Skeletal muscle satellite cell (primary cell): Measurements from ENCODE around the gene IQCN.

ENCODE experiments used
- H3K27me3 ChIP-seq: 2 replicates; pipeline ENCODE4 v1.7.0; 2013; ENCODE audit warnings: low read length; ENCODE audit not compliant: control insufficient read depth, insufficient read depth
- H3K36me3 ChIP-seq: 2 replicates; pipeline ENCODE4 v1.7.0; 2013; ENCODE audit warnings: mild to moderate bottlenecking, control low read depth, low read length; ENCODE audit not compliant: insufficient read depth
- H3K4me1 ChIP-seq: 2 replicates; pipeline ENCODE4 v1.7.0; 2013; ENCODE audit warnings: low read length; ENCODE audit not compliant: control insufficient read depth, insufficient read depth
- H3K4me2 ChIP-seq: 2 replicates; pipeline ENCODE4 v1.7.0; 2013; ENCODE audit warnings: mild to moderate bottlenecking, low read length
- H3K4me3 ChIP-seq: 2 replicates; pipeline ENCODE4 v1.7.0; 2013; ENCODE audit warnings: low read length
- H3K9ac ChIP-seq: 2 replicates; pipeline ENCODE4 v1.7.0; 2013; ENCODE audit warnings: mild to moderate bottlenecking, low read depth, low read length, moderate library complexity
- H3K9me3 ChIP-seq: replicated peaks from 2 replicates; pipeline ENCODE4 v1.7.0; 2013; ENCODE audit warnings: mild to moderate bottlenecking, control low read depth, low read length

The IQCN gene

GRCh38 chr19:18233224-18233825, 40.9 kb downstream of the IQCN start:
- H3K36me3 ChIP-seq = no peaks in the 10 kb centered on the region
- H3K4me2 ChIP-seq = no peak overlapping the region
- H3K27me3 ChIP-seq = peaks cover 42% of the 10 kb centered on the region
- no peaks in the 10 kb centered on the region for H3K4me1 ChIP-seq
- H3K9ac ChIP-seq = no peak overlapping the region
- no peak overlapping the region for H3K4me3 ChIP-seq
- H3K9me3 ChIP-seq = no peaks in the 10 kb centered on the region

- no peak overlapping the region for H3K4me3 ChIP-seq
Measured at GRCh38 chr19:18232540-18233223, 41.6 kb downstream of the IQCN start.

GRCh38 chr19:18231775-18232174, 42.5 kb downstream of the IQCN start:
- Histone ChIP-seq H3K4me3 (no peak overlapping the region), H3K4me2 (no peak overlapping the region), H3K9me3 (no peaks in the 10 kb centered on the region), H3K9ac (no peak overlapping the region), H3K4me1 (no peaks in the 10 kb centered on the region), H3K27me3 (peaks cover 54% of the 10 kb centered on the region), H3K36me3 (no peaks in the 10 kb centered on the region)

More at GRCh38 chr19:18232540-18233223, 41.6 kb downstream of the IQCN start:
- Histone ChIP-seq H3K27me3 (peaks cover 47% of the 10 kb centered on the region), H3K9ac (no peak overlapping the region), H3K36me3 (no peaks in the 10 kb centered on the region), H3K4me1 (no peaks in the 10 kb centered on the region), H3K4me2 (no peak overlapping the region), H3K9me3 (no peaks in the 10 kb centered on the region)

GRCh38 chr19:18230941-18231734, 43.1 kb downstream of the IQCN start:
- Histone ChIP-seq H3K9ac (no peak overlapping the region), H3K27me3 (peaks cover 53% of the 10 kb centered on the region), H3K4me1 (no peaks in the 10 kb centered on the region), H3K4me2 (no peak overlapping the region), H3K36me3 (no peaks in the 10 kb centered on the region), H3K4me3 (no peak overlapping the region), H3K9me3 (no peaks in the 10 kb centered on the region)

GRCh38 chr19:18229915-18230314, 44.3 kb downstream of the IQCN start:
- peaks cover 60% of the 10 kb centered on the region for H3K27me3 ChIP-seq
- no peaks in the 10 kb centered on the region for H3K9me3 ChIP-seq
- peaks cover 9% of the 10 kb centered on the region for H3K4me1 ChIP-seq
- H3K36me3 ChIP-seq = no peaks in the 10 kb centered on the region
- H3K4me2 ChIP-seq = no peak overlapping the region
- H3K9ac ChIP-seq = no peak overlapping the region
- H3K4me3 ChIP-seq = no peak overlapping the region

GRCh38 chr19:18229474-18229873, 44.8 kb downstream of the IQCN start:
- Histone ChIP-seq H3K4me1 (peaks cover 13% of the 10 kb centered on the region), H3K9ac (no peak overlapping the region), H3K27me3 (peaks cover 58% of the 10 kb centered on the region), H3K4me2 (no peak overlapping the region), H3K4me3 (no peak overlapping the region), H3K36me3 (no peaks in the 10 kb centered on the region), H3K9me3 (no peaks in the 10 kb centered on the region)

- H3K4me1 ChIP-seq = peaks cover 16% of the 10 kb centered on the region
- H3K4me2 ChIP-seq = no peak overlapping the region
- H3K9ac ChIP-seq = no peak overlapping the region
- no peaks in the 10 kb centered on the region for H3K9me3 ChIP-seq
- H3K36me3 ChIP-seq = no peaks in the 10 kb centered on the region
- H3K4me3 ChIP-seq = no peak overlapping the region
- peaks cover 49% of the 10 kb centered on the region for H3K27me3 ChIP-seq
Measured at GRCh38 chr19:18227781-18228271, 46.4 kb downstream of the IQCN start.

- Histone ChIP-seq H3K4me2 (no peak overlapping the region), H3K9ac (no peak overlapping the region), H3K36me3 (no peaks in the 10 kb centered on the region), H3K4me3 (no peak overlapping the region), H3K9me3 (no peaks in the 10 kb centered on the region), H3K27me3 (peaks cover 46% of the 10 kb centered on the region), H3K4me1 (peaks cover 16% of the 10 kb centered on the region)
Measured at GRCh38 chr19:18226956-18227780, 47.1 kb downstream of the IQCN start.

- Histone ChIP-seq H3K27me3 (peaks cover 43% of the 10 kb centered on the region), H3K4me2 (peak within 1 kb of the TSS; percentile 85), H3K4me3 (no peak within 1 kb of the TSS), H3K9ac (no peak within 1 kb of the TSS), H3K36me3 (no peaks in the 10 kb centered on the region), H3K9me3 (no peaks in the 10 kb centered on the region), H3K4me1 (peaks cover 16% of the 10 kb centered on the region)
Measured at GRCh38 chr19:18225702-18226468, 48.4 kb downstream of the IQCN start, which contains the start of gene PDE4C. Gene PDE4C (minus strand): TSS chr19:18226438. CDS start chr19:18226415, 23 bp downstream.

GRCh38 chr19:18225355-18225701, 48.9 kb downstream of the IQCN start:
- Histone ChIP-seq H3K27me3 (peaks cover 42% of the 10 kb centered on the region), H3K9me3 (no peaks in the 10 kb centered on the region), H3K4me2 (peak overlapping the region; percentile 85), H3K36me3 (no peaks in the 10 kb centered on the region), H3K4me1 (peaks cover 16% of the 10 kb centered on the region), H3K4me3 (no peak overlapping the region), H3K9ac (no peak overlapping the region)
